Posterior vena cava (tissue), 2 donors: ENCODE measurements around the gene CGB3. TPM values are rescaled to one million over a fixed set of nuclear protein-coding genes. Genes with fewer than 3 reads are reported as not detected.
"Not testable (repeated sequence)": the region's sequence is repeated elsewhere in the genome, so short reads cannot be mapped to it uniquely, and the experiment has no call there.

Experiments
- DNase-seq: peaks from one replicate; pipeline ENCODE4 v3.0.0-alpha.2; 2020; ENCODE audit warnings: low spot score
- intact Hi-C, 2 donors: fragments of 100-400 bp; cut with DNase I; formaldehyde crosslinking; loops; one replicate each; pipeline versions ENCODE4 v1.14.1 to v1.14.2; 2022 to 2023
- total RNA-seq, 2 donors: library from RNA; stranded (reverse); fragmentation: NEBNext Ultra II Directional; extraction: Animal tissue kit (Norgen Biotek cat#: 25700); gene quantifications; one replicate each; pipeline ENCODE4 v1.2.1, GENCODE V29; 2021
- donor health status: DM: yes; HTN: yes; CAD: no.
- donor health status: DM: yes; HTN: yes; CAD: no.

The CGB3 gene
- total RNA-seq, 2 donors from 2014 or later, result not detected

GRCh38 chr19:49049011-49049410 lies 24.9 kb upstream of the CGB3 start, which contains the start of gene CGB8:
Gene CGB8 (minus strand): TSS chr19:49049111. CDS start chr19:49048739, 372 bp downstream.
- DNase-seq, intact Hi-C loops: not testable (repeated sequence)

DNA sequence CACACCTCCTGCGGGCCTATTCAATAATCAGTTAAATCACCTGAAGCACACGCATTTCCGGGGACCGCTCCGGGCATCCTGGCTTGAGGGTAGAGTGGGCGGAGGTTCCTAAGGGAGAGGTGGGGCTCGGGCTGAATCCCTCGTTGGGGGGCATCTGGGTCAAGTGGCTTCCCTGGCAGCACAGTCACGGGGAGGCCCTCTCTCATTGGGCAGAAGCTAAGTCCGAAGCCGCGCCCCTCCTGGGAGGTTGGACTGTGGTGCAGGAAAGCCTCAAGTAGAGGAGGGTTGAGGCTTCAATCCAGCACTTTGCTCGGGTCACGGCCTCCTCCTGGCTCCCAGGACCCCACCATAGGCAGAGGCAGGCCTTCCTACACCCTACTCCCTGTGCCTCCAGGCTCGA lies 19.4 kb upstream of the CGB3 start, which contains the start of gene CGB5:
Gene CGB5, plus strand, starts transcription at position 301 of the 400 bp plus-strand sequence. CDS start 362 bp downstream, outside the sequence.
- intact Hi-C loops, DNase-seq: not testable (repeated sequence)

- intact Hi-C loops, DNase-seq: not testable (repeated sequence)
These were observed 18.5 kb upstream of the CGB3 start for GRCh38 chr19:49042666-49043065.

DNA sequence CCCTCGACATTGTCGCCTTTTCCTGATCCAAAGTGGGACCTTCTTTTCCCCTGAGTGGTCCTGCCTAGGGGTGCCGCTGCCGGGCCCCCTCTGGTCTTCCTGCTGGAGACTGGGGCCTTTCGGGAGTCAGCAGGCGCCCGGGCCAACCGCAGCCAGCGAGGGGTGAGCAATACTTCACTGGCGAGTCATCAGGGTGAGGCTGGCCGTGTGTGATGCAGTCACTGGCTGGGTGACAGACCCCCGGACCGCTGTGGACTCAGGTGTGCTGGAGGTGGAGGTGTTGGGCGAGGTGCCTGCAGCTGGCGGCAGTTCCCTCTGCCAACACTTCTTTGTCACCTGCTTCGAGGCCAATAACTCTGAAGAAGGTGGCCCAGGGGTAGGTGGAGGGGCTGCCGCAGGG lies 18.0 kb upstream of the CGB3 start:
- intact Hi-C loops, result no loop called here
- no peak for DNase-seq

- intact Hi-C loops, DNase-seq: not testable (repeated sequence)
These were observed 15.6 kb upstream of the CGB3 start for GRCh38 chr19:49039736-49040135.

DNA sequence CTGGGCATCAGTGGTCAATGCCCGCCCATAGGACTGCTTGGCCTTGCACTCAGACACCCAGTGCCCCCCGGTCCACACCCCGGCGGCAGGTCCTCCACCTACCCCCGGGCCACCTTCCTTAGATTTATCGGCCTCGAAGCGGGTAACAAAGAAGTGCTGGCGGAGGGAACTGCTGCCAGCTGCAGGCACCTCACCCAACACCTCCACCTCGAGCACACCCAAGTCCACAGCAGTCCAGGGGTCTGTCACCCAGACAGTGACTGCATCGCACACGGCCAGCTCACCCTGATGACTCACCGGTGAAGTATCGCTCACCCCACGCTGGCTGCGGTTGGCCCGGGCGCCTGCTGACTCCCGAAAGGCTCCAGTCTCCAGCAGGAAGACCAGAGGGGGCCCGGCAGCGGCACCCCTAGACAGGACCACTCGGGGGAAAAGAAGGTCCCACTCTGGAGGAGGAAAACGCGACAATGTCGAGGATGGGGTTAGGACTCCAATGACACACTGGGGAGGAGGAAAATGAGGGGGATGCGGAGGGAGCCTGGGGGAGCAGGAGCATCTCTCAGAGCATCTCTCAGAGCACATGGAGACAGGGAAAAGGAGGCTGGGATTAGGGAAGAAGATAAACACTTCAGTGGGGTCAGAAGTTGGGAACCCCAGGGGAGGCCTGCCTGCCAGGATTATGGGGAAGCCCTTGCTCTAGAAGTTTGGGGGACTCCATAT lies 14.6 kb upstream of the CGB3 start:
- DNase-seq, intact Hi-C loops: not testable (repeated sequence)

- intact Hi-C loops, DNase-seq: not testable (repeated sequence)
These were observed 14.0 kb upstream of the CGB3 start for GRCh38 chr19:49038111-49038510.

- intact Hi-C loops, result not testable (repeated sequence)
These were observed 12.7 kb upstream of the CGB3 start, which contains the start of gene CGB1 for GRCh38 chr19:49036815-49037214. Gene CGB1 (minus strand): TSS chr19:49036895. CDS start chr19:49036711, 184 bp downstream.

DNA sequence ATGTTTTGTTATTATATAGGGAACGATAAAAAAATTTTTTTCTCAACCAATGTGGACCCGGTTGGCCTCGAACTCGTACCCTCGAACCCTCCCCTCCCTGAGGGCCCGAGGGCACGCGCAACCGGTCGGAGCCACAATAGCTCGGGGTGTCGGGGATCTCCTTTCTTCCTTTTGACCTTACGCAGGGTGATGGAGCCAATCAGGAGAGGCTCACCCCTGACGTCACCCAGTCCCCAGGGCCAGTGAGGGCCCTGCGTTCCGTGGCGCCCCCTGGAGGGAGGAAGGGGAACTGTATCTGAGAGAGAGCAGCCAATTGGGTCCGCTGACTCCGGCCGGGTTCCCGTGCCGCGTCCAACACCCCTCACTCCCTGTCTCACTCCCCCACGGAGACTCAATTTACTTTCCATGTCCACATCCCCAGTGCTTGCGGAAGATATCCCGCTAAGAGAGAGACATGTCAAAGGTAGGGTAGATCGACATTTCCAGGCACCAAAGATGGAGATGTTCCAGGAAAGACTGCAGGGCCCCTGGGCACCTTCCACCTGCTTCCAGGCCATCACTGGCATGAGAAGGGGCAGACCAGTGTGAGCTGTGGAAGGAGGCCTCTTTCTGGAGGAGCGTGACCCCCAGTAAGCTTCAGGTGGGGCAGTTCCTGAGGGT lies 7.6 kb upstream of the CGB3 start, which contains the start of gene CGB2:
Gene CGB2, plus strand, starts transcription at position 249 of the 660 bp plus-strand sequence. Its CDS starts 206 bp downstream, at position 455.
- DNase-seq, intact Hi-C loops: not testable (repeated sequence)

More at GRCh38 chr19:49036815-49037214, 12.7 kb upstream of the CGB3 start, which contains the start of gene CGB1:
- not testable (repeated sequence) for DNase-seq

DNA sequence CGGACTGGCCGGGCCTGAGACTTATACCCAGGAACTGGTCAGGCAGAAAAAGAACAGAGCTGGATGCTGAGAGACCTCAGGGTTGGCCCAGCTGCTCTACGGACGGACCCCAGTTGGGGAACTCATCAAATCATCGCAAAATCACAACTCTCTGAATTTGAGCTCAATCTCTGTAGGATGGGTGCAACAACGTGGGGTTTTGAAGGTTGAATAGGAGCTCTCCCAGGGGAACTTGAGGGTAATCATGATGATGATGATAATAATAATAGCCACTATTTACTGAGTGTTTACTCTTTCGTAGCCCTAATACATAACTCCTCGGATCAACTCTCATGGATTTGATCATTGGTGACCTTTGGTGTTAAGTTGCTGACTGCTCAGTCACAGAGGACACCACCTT lies 6.2 kb upstream of the CGB3 start:
- intact Hi-C loops, DNase-seq: not testable (repeated sequence)

DNA sequence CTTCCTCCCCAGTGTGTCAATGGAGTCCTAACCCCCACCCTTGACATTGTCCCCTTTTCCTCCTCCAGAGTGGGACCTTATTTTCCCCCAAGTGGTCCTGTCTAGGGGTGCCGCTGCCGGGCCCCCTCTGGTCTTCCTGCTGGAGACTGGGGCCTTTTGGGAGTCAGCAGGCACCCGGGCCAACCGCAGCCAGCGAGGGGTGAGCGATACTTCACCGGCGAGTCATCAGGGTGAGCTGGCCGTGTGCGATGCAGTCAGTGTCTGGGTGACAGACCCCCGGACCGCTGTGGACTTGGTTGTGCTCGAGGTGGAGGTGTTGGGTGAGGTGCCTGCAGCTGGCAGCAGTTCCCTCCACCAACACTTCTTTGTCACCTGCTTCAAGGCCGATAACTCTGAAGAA lies 5.6 kb upstream of the CGB3 start:
- intact Hi-C loops, DNase-seq: not testable (repeated sequence)

DNA sequence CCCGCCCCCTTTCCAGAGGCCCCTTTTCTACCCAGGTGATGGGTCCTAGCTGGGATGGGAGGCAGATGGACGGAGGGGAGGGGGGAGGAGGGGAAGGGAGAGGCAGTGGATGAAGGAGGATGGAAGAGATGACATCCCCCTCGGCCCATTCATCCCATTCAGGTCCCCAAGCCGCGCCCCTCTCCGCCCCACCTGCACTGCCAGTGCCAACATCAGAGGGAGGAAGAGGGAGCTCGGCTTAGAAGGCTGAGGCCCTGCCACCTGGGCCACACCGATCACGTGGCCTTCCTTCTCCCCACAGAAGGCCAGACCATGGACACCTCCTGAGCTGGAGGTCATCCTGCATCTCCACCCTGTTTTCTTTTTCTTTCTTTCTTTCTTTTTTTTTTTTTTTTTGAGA lies 4.6 kb upstream of the CGB3 start:
- intact Hi-C loops, DNase-seq: not testable (repeated sequence)

DNA sequence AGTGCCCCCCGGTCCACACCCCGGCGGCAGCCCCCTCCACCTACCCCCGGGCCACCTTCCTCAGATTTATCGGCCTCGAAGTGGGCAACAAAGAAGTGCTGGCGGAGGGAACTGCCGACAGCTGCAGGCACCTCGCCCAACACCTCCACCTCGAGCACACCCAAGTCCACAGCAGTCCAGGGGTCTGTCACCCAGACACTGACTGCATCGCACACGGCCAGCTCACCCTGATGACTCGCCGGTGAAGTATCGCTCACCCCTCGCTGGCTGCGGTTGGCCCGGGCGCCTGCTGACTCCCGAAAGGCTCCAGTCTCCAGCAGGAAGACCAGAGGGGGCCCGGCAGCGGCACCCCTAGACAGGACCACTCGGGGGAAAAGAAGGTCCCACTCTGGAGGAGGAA lies 1.5 kb upstream of the CGB3 start:
- not testable (repeated sequence) for DNase-seq

GRCh38 chr19:49025088-49025487 lies 955 bp upstream of the CGB3 start:
- intact Hi-C loops, DNase-seq: not testable (repeated sequence)

More for the DNA sequence above, 1.5 kb upstream of the CGB3 start:
- intact Hi-C loops, result not testable (repeated sequence)

- intact Hi-C loops, result no loop called here
- DNase-seq, result no peak
These were observed 2.0 kb downstream of the CGB3 start for GRCh38 chr19:49022116-49022515.

GRCh38 chr19:49020931-49021895 lies 2.9 kb downstream of the CGB3 start:
- intact Hi-C loops, result no loop called here
- DNase-seq, result no peak

DNA sequence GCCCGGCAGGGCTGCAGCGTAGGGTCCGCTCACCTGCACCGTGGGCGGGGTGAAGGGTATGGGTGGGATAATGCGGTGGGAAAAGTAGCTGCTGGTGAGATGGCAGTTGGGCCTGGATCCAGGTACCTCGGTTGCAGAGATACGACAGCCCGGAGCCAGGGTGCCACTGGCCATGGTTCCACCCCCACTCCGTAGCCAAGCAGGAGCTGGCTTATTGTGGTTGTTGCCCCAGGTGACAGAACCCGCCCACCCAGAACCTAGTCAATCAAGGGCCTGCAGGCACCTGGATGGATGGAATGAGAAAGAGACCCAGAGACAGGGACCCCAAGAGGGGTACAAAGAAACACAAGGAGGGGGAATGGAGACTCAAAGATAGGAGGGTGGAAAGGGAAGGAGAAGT lies 3.8 kb downstream of the CGB3 start:
- intact Hi-C loops, result no loop called here
- DNase-seq, result no peak

- DNase-seq, result no peak
- intact Hi-C loops, result no loop called here
These were observed 4.7 kb downstream of the CGB3 start for GRCh38 chr19:49019242-49019932.
